Body of pancreas (tissue), 4 donors: ENCODE data around the gene GYPC.

Experiments
- POLR2A ChIP-seq, 3 donors: fragments of 450-650 bp; IDR thresholded peaks; one replicate each; pipeline ENCODE4 v1.6.1; 2016; ENCODE audit warnings: antibody characterized with exemption in 3 of 3, mild to moderate bottlenecking in 2 of 3
- TF ChIP-seq, protein P1 (sequence below), 7 experiments: fragments of 450-650 bp in 4 of 7; fragments of 200-600 bp in 3 of 7; sonication (generic) in 3 of 7; IDR thresholded peaks; one replicate each; pipeline ENCODE4 v1.5.1; 2016 to 2019; ENCODE audit warnings: antibody characterized with exemption in 7 of 7

DNA sequence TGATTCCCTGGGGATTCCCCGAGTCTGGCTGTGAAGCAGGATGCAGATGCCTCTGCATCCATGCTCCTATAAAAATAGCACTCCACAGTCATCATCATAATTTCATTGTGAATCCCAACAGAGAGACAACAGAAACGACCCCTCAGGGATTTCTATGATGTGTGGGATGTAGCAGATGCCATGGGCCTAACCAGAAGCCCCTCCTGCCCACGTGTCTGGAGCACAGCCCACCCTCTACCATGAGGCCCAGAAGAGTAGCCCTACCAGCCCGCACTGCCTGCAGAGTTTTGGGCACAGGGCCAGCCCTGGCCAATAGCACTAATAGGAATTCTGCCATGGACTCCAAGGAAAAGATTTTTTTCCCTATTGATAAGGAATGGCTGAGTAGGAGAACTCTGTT lies 66.6 kb downstream of the GYPC start:
- TF ChIP-seq, protein P1, sequence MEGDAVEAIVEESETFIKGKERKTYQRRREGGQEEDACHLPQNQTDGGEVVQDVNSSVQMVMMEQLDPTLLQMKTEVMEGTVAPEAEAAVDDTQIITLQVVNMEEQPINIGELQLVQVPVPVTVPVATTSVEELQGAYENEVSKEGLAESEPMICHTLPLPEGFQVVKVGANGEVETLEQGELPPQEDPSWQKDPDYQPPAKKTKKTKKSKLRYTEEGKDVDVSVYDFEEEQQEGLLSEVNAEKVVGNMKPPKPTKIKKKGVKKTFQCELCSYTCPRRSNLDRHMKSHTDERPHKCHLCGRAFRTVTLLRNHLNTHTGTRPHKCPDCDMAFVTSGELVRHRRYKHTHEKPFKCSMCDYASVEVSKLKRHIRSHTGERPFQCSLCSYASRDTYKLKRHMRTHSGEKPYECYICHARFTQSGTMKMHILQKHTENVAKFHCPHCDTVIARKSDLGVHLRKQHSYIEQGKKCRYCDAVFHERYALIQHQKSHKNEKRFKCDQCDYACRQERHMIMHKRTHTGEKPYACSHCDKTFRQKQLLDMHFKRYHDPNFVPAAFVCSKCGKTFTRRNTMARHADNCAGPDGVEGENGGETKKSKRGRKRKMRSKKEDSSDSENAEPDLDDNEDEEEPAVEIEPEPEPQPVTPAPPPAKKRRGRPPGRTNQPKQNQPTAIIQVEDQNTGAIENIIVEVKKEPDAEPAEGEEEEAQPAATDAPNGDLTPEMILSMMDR (IDR thresholded peaks at IDR 0.05) = no peak
- no peak for TF ChIP-seq POLR2A (IDR thresholded peaks at IDR 0.05)
